Stimulated activated CD4-positive, alpha-beta T cell treated with anti-CD3 and anti-CD28 coated beads, Interleukin-12 subunit alpha, Interleukin-12 subunit beta, amount 100 ng/mL, for 24 hours (primary cell): ENCODE measurements around the gene CCDC74A.
"Not testable (repeated sequence)": the region's sequence is repeated elsewhere in the genome, so short reads cannot be mapped to it uniquely, and the experiment has no call there.

ENCODE experiments used
- DNase-seq, 2 experiments: peaks; one replicate each; pipeline ENCODE4 v3.0.0-alpha.2; 2020; ENCODE audit warnings: low read depth in 2 of 2

Gene CCDC74A

DNA sequence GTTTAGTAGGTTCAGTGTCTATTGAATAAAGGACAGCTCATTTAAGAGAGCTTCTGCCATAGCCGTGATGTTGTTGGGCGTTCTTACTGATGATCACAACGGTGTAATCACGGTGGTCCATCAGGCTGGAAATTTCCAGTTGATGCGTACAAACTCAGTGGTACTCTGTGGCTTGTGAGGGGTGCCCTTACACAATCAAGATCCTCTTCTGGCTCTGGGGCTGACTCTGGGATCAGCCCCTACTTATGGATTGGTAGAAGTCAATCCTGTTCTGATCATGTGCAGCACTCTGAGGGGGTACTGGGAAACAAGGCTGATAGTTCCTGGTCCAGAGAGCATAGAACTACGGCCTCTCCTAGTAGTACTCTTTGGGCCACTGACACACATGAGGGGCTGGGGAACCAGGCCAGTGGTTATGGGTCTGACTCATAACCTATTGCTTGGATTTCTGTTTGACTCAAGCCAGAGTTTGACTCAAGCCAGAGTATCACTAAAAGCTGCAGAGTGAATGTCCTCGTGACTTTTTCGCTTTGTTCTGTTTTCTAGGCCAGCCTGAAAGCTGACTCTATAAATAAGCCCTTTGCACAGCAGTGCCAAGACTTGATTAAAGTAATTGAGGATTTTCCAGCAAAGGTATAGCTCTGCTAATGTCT is 29.2 kb upstream of the CCDC74A start:
- not testable (repeated sequence) for DNase-seq

- not testable (repeated sequence) for DNase-seq
These were observed 24.1 kb upstream of the CCDC74A start for GRCh38 chr2:131503587-131503986.

DNA sequence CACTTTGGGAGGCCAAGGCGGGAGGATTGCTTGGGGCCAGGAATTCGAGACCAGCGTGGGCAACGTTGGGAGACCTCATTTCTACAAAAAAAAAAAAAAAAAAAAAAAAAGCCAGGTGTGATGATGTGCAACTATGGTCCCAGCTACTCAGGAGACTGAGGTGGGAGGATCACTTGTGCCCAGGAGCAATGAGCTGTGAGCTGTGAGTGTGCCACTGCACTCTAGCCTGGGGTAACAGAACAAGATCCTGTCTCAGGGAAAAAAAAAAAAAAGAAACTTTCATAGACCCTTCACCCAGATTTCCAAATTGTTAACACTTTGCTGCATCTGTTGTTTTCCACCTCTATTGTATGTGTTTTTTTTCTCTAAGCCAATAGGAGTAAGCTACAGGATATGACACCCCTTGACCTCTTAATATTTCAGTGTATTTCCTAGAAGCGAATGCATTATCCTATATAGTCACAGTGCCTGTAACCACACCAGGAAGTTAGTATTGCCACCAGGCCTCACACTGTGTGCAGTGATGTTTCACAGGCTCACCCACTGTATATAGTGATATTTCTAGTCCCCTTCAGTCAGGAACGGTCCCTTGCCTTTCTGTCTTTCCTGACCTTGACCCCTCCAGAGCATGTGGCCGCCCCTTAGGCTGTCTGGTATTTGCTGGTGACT is 23.5 kb upstream of the CCDC74A start:
- not testable (repeated sequence) for DNase-seq

GRCh38 chr2:131509615-131510014 is 18.1 kb upstream of the CCDC74A start:
- no peak for DNase-seq

- not testable (repeated sequence) for DNase-seq
These were observed 16.3 kb upstream of the CCDC74A start for GRCh38 chr2:131511291-131511968.

DNA sequence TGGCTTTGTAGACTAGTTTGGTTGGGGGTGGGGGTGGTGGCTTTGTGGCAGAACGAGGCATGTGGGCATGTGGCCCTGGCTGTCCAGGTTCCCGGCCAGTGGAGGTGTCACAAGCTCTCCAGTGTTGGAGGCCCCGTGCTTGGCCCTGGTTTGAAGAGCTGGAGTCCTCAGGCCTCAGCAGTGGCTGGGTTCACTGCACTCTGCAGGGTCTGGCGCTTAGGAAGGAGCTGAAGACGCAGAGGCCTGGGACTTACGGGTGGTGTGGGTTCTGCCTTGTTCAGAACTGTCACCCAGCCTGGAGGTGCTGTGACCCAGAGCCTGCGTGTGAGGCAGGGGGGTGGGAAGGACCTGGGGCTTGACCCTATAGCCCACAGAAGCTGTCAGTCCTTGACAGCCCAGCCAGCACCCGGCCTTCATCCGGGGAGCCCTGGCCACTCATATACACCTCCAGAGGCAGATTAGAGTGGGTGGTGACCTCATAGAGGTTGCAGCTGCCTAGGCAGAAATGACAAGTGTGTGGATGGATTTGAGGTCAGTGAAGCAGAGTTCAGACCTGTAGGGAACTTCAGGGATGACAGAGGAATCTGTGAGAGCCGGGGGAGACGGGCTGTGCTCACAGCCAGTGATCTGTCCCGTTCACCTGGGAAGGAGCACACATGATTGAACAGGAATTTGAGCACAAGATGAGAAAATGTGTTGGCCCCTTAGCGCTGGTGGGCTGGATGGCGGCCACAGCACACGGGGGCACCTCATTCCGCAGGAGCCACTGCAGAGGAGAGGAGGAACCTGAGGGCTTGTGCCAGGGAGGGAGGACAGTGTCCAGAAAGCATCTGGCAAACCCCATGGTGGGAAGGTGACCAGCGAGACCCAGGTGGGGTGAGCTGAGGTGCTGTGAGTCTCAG is 15.5 kb upstream of the CCDC74A start:
- DNase-seq = not testable (repeated sequence)

DNA sequence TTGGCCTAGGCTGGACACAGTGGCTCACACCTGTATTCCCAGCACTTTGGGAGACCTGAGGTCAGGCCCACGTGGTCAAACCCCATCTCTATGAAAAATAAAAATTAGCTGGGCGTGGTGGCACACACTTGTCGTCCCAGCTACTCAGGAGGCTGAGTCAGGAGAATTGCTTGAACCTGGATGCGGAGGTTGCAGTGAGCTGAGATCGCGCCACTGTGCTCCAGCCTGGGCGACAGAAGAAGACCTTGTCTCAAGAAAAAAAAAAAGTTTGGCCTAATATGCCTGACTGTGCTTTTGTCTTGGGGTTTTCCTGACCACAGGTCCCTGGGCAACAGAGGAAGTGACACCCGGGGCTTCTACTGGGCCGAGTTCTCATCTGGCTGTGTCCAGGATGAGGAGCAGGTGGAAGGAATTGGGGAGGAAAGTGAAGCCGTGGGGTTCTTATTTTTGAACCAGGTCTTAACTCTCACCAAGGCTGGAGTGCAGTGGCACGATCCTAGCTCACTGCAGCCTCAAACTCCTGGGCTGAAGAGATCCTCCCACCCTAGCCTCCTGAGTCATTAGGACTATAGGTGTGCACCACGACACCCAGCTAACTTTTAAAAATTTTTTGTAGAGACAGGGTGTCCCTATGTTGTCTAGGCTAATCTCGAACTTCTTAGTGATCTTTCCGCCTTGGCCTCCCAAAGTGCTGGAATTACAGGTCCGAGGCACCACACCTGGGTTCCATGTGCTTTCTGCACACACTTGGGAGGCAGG is 13.1 kb upstream of the CCDC74A start:
- DNase-seq = not testable (repeated sequence)

- not testable (repeated sequence) for DNase-seq
These were observed 12.5 kb upstream of the CCDC74A start for GRCh38 chr2:131515235-131515634.

DNA sequence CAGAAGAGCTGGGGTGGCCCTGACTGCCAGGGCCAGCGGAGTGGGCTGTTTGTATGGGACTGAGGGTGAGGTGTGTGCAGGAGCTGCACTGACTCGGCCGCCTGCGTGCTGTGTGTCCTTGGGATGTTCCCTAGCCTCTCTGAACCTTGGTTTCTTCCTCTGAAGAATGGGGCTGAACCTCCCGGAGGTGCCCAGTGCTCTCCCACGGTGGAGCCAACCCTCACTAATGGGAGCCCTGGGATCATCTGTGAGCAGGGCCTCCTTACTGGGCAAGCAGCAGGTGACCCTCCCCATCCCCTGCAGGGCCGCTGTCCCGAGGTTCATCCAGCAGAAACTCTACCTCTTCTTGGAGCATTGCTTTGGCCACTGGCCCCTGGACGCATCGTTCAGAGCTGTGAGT is 11.7 kb upstream of the CCDC74A start:
- no peak for DNase-seq

GRCh38 chr2:131516621-131517020 is 11.1 kb upstream of the CCDC74A start:
- not testable (repeated sequence) for DNase-seq

DNA sequence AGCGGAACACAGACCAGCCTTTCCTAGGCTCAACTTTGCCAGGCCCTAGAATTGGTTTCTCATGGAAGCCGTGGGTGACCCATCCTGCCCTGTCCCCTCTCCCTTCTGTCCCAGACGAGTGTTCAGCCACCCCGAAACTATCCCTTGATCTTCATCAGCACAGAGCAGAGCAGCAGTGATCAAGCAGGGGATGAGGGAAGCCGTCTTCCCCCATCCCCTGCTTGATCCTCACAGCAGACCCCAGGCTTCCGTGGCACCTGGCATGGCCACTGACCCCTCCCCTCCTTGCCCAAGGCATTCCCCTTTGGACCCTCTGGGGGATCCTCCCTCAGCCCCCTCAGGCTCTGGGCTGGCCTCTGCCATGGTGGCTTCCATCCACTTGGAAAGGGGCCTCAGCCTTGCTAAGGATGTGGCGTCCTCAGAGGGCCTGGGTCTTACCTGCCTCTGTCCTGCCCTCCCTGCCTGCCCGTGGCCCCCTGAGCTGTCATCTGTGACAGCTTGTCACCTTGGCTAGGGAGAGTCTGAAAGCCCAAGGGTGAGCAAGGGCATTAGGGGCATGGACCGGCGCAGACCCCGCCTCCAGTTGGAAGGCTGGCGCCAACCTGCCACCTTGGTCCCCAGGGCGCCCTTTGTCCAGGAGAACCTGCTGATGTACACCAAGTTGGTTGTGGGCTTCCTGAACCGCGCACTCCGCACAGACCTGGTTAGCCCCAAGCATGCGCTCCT is 10.4 kb upstream of the CCDC74A start:
- no peak for DNase-seq

- not testable (repeated sequence) for DNase-seq
These were observed 9.8 kb upstream of the CCDC74A start for GRCh38 chr2:131517856-131518255.

GRCh38 chr2:131518531-131518930 is 9.2 kb upstream of the CCDC74A start:
- not testable (repeated sequence) for DNase-seq

GRCh38 chr2:131519466-131519865 is 8.2 kb upstream of the CCDC74A start:
- DNase-seq = no peak

- not testable (repeated sequence) for DNase-seq
These were observed 7.7 kb upstream of the CCDC74A start for GRCh38 chr2:131519871-131520470.

- no peak for DNase-seq
These were observed 7.2 kb upstream of the CCDC74A start for GRCh38 chr2:131520526-131520925.

- not testable (repeated sequence) for DNase-seq
These were observed 6.2 kb upstream of the CCDC74A start for GRCh38 chr2:131521524-131521923.

DNA sequence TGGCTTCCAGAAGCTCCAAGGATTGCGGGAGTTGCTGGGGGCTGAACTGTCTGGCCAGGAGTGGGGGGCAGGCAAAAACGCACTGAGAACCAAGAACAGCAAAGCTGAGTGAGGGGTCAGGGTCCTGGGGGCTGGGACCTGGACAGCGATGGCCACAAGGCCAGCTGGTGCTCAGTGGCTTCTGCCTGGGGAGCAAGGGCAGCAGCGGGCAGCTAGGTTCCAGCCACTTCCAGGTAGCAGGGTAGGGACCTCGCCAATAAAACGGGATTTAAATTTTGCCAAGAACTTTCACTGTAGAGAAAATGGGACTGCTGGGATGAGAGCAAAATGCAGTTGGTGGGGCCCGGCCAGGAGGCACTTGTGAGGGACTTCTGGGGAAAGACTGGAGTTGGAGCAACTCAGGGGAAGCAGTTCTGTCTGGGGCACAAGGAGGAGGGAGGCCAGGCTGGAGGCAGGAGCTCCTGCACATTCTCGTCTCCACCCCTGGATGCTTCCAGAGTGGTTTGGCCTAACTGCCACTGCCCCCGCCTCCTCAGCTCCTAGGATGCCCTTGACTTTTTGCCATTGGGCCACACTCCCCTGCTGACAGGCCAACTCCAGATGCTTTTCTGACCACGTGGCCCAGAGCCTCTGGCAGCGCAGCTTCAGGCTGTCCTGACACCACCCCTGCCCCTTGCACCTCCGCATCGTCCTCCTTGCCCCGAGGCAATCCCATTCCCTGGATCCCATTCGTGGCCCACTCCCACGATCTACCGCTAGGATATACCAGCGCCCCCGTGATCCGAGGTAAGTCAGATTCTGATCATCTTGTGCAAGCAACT is 5.5 kb upstream of the CCDC74A start:
- DNase-seq = no peak

DNA sequence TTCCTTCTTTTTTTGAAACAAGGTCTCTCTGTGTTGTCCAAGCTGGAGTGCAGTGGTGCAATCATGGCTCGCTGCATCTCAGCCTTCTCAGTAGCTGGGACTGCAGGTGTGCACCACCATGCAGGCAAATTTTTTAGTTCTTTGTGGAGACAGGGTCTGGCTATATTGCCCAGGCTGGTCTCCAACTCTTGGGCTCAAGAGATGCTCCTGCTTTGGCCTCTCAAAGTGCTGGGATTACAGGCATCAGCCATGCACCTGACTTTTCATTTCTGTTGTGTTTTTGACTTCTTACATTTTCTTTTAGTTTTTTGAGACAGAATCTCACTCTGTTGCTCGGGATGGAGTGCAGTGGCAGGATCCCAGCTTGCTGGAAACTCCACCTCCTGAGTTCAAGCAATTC is 2.4 kb upstream of the CCDC74A start:
- DNase-seq = not testable (repeated sequence)
